Ovary (tissue), 3 donors: ENCODE measurements around the gene SLC25A39.

ENCODE experiments used
- CTCF ChIP-seq, 3 donors: fragments of 450-650 bp in 2 of 3; fragments of 200-600 bp in 1 of 3; IDR thresholded peaks; one replicate each; pipeline versions ENCODE4 v1.5.1 to v1.8.0; 2016 to 2022; ENCODE audit warnings: antibody characterized with exemption in 3 of 3, mild to moderate bottlenecking in 1 of 3
- POLR2A ChIP-seq: fragments of 450-650 bp; IDR thresholded peaks from one replicate; pipeline ENCODE4 v1.6.1; 2017; ENCODE audit warnings: antibody characterized with exemption, mild to moderate bottlenecking, moderate library complexity
- donor health status: DM: no; HTN: no; CAD: no.

- TF ChIP-seq POLR2A (no peak), CTCF (IDR thresholded peaks at IDR 0.05) (no peak)
Measured at GRCh38 chr17:44279346-44279665, 45.3 kb downstream of the SLC25A39 start.
